Left renal cortex interstitium (tissue), 4 donors: ENCODE results near the gene EEPD1. TPM values are rescaled to one million over a fixed set of nuclear protein-coding genes. Genes with fewer than 3 reads are reported as not detected.
"Not testable (repeated sequence)": the region's sequence is repeated elsewhere in the genome, so short reads cannot be mapped to it uniquely, and the experiment has no call there.

Experiments
- DNase-seq, 4 donors: peaks; one replicate each; pipeline ENCODE4 v3.0.0-alpha.2; 2013; ENCODE audit warnings: low read depth in 4 of 4, low spot score in 2 of 4, missing footprints in 1 of 4
- polyA plus RNA-seq, 4 donors: library from polyadenylated mRNA; unstranded; fragments of 120-200 nt; gene quantifications; one replicate each; pipeline ENCODE4 v1.2.1, GENCODE V29; 2013; ENCODE audit not compliant: insufficient read length in 4 of 4

The EEPD1 gene
- polyA plus RNA-seq = 1 to 10 TPM; 6.7 to 7.5 (median 7.3) TPM

- DNase-seq = peak; percentile 93 to 99 (median 96)
Measured at GRCh38 chr7:36152756-36153570, at the start of gene EEPD1. EEPD1 (plus strand) TSS chr7:36153254; CDS start chr7:36154325, 1,071 bp downstream.

GRCh38 chr7:36103837-36104561, 49.1 kb upstream of the EEPD1 start:
- no peak for DNase-seq

- not testable (repeated sequence) for DNase-seq
Measured at GRCh38 chr7:36106972-36107908, 45.8 kb upstream of the EEPD1 start.

GRCh38 chr7:36107926-36108631, 45.0 kb upstream of the EEPD1 start:
- DNase-seq = no peak

GRCh38 chr7:36109013-36109627, 43.9 kb upstream of the EEPD1 start:
- no peak for DNase-seq

- DNase-seq = no peak
Measured at GRCh38 chr7:36110584-36110983, 42.5 kb upstream of the EEPD1 start.

- DNase-seq = no peak
Measured at GRCh38 chr7:36112969-36113368, 40.1 kb upstream of the EEPD1 start.

- DNase-seq = no peak
Measured at GRCh38 chr7:36114355-36114754, 38.7 kb upstream of the EEPD1 start.

GRCh38 chr7:36115448-36116321, 37.4 kb upstream of the EEPD1 start:
- DNase-seq = no peak

GRCh38 chr7:36116347-36117202, 36.5 kb upstream of the EEPD1 start:
- DNase-seq = no peak

GRCh38 chr7:36117203-36117840, 35.7 kb upstream of the EEPD1 start:
- DNase-seq = no peak

GRCh38 chr7:36118344-36118743, 34.7 kb upstream of the EEPD1 start:
- DNase-seq = no peak

- no peak for DNase-seq
Measured at GRCh38 chr7:36119005-36119706, 33.9 kb upstream of the EEPD1 start.

- DNase-seq = not testable (repeated sequence)
Measured at GRCh38 chr7:36119983-36120646, 32.9 kb upstream of the EEPD1 start.

GRCh38 chr7:36125630-36126029, 27.4 kb upstream of the EEPD1 start:
- DNase-seq = not testable (repeated sequence)
